ENCODE data around the gene MRPL57. TPM values are rescaled to one million over a fixed set of nuclear protein-coding genes. Genes with fewer than 3 reads are reported as not detected.
"Not testable (repeated sequence)": the region's sequence is repeated elsewhere in the genome, so short reads cannot be mapped to it uniquely, and the experiment has no call there.

Gene MRPL57
- total RNA-seq, 1 experiment from 2014 or later, result 44.4 TPM

DNA sequence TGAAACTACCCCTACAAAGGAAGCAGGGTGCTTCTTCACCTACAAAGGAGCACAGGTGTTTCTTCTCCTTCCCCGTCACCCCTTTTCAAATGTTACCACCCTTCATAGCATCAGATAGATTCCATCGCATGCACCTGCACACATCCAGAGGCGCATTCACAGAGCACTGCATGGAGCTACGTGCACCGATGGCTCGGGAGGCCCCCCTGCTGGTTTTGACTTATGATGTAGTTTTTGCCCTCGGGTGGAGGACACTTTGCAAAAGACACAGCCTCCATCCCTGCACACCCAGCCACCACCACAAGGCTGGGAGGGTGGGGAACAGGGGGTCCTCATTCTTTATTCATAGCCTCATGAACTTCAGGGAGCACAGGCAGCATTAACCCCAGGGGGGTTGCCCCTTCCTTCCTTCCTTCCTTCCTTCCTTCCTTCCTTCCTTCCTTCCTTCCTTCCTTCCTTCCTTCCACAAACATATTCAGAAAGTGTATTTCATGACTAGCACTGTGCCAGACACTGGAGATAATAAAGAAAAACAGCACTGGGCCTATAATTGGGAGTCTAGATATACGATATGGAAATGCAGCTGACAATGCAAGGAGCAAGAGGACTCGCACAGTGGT, 21.3 kb downstream of the MRPL57 start:
- not testable (repeated sequence) for DNase-seq (ENCODE audit: low read depth)

DNA sequence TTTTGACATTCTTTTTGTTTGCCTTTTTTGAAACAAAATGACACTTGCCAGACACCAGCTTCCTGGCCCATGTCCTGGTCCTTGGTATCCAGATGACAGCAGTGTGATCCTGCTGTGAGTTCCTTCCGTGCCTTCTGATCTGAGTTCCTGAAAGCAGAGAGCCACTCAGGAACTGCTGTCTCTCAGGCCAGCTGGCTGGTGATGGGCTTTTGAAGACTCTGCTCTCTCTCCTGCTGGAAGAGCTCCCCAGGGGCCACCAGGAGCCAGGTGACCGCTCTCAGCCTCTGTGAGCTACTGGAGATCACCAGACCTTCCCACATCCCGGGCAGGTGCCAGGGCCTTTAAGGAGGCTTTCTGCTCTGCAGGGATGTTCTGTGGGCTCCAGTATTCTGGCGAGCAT, 21.9 kb downstream of the MRPL57 start:
- DNase-seq (ENCODE audit: low read depth), result not testable (repeated sequence)

DNA sequence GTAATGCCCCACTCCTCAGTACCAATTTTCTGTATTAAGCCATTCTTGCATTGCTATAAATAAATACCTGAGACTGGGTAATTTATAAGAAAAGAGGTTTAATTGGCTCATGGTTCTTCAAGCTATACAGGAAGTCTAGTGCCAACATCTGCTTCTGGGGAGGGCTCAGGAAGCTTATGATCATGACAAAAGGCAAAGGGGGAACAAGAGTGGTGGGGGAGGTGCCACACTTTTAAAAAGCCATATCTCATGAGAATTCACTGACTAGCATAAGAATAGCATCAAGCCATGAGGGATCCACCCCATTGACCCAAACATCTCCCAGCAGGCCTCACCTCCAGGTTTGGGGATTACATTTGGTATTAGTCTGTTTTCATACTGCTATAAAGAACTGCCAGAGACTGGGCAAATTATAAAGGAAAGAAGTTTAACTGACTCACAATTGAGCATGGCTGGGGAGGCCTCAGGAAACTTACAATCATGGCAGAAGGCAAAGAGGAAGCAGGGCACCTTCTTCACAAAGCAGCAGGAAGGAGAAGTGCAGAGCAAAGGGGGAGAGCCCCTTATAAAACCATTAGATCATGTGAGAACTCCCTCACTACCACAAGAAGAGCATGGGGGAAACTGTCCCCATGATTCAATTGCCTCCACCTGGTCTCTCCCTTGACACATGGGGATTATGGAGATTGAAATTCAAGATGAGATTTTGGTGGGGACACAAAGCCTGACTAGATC, 25.2 kb downstream of the MRPL57 start:
- not testable (repeated sequence) for DNase-seq (ENCODE audit: low read depth)

DNA sequence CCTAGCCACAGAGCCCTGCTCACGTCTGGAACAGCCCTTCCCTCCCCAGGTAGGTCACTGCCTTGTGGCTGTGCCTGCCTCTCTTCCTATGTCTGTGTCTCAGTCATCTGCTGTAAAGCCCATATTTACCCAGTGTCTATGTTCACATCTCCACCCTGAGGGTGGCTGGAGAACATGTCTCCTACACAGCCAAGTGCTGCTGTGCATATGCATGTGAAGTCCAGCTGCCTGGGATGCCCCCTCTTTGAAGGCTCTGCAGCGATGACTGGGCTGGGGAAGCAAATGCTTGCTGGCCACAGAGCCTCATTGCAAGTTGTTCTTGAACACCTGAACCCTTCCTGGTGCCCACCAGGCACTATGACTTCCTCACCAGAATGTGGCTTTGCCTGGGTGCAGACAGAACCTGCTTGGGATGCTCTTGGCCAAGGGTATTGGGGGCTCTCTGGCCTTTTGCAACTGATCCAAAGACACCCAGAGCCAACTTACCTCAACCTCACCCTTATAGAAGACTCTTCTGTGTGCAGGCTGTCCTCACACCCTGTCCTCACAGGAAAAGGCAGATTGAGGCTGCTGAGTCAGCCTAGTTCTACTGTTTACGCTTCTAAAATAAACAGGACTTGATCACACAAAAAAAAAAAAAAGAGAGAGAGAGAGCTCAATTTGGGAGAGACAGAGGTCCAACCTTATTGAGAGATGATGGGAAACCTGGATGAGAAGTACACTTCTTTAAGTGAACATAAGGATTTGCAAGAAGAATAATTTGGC, 26.5 kb downstream of the MRPL57 start:
- peak; percentile 10 for DNase-seq (ENCODE audit: low read depth)

DNA sequence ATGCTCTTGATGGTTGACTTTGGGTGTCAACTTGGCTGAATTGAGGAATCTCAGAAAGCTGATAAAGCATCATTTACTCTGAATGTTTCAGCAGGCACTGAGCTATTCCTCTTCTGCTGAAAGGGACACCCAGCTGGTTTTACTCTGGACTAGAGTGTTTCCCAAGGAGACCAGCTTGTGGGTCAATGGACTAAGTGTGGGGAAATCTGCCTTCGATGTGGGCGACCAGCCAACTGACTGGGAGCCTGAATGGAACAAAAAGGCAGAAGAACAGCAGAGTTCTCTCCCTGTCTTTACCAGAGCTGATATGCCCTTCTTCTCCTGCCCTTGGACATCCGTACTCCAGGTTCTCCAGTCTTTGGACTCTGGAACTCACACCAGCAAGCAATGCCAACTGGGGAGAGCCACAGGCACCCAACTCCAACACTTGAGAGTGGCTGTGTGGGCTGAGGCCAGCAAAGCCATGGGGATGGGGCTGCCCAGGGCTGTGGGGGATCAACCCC, 32.2 kb downstream of the MRPL57 start:
- no peak for DNase-seq (ENCODE audit: low read depth)

DNA sequence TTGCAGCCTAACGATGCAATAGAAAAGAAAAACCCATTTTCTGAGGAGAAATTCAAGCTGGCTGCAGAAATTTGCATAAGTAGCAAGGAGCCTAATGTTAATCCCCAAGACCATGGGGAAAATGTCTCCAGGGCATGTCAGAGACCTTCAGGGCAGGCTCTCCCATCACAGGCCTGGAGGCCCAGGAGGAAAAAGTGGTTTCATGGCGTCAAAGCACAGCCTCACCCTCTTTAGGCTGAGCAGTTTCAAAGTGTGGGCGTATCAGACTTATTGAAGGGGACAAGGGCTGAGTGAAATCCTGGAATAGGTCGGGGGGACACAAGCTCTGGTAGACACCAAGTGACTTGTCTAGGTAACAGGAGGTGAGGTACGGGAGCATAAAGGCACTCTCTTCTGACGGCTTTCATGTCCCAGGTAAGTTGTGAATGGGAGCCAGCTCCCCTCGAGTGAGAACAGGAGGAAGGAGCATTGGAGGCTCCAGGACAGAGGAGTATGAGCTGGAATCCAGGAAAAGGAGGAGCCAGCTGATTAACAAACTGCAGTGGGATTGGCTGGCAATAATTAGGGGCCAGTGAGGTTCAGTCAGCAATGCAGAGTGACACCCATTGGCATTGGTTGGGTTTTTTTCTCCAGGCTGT, 35.8 kb downstream of the MRPL57 start:
- no peak for DNase-seq (ENCODE audit: low read depth)

DNA sequence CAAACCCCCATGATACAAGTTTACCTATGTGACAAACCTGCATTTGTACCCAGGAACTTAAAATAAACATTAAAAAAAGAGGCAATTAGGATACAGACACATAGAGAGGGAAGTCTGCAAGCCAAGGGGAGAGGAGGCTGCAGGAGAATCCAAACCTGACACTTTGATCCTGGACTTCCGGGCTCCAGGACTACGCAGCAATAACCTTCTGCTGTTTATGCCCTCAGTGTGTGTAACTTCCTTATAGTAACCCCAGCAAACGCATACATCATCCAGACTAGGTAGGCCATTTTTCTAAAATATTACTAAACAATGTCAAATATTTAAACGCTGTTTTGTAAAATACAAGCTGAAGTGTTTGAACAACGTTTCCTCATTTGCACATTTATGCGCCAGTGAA, 39.0 kb downstream of the MRPL57 start:
- not testable (repeated sequence) for DNase-seq (ENCODE audit: low read depth)

DNA sequence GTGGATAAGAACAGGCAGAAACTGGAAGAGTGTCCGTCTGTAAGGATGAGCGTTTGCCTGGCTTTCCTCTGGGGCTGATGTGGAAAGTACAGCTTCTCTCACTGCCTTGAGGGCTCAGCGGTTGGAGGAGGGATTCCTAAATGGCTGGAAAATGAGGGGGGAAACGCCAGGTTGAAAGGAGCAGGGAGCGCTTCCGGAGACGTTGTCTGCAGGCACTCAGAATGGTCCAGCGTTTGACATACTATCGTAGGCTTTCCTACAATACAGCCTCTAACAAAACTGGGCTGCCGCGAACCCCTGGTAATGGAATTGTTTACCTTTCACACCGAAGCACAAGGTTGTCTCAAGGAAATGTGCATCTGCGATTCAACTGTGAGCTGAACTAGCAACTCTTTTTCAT, 39.9 kb downstream of the MRPL57 start:
- no peak for DNase-seq (ENCODE audit: low read depth)

DNA sequence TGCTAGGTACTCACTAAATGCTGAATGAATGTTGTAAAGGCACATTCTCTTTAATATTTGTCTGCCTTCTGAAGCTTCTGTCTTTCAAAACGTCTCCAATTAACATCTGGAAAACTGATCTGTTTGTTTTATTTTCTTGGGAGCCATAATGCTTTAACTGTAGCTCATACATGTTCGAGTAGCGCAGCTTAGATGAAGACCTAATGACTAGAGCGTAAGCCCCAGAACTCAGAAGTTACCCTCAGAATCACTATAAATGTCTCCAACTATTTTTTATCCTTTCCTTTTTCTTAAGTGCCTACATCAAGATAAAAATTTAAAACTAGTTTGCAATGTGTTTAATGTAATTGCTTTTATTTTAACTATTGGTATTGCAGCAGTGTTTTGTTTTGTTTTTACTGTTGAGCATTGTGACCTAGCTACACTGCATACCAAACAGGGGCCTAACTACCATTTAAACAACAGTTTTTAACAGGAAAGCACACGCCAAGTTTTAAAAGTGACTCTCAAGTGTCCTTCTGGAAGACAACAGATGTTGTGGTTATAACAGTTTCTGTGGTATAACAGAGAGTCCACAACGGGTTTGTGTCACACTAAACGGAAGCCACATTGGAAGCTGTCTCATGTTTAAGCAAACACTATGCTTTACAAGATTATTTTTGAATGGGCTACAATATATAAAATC, 42.0 kb downstream of the MRPL57 start:
- peak; percentile 15 for DNase-seq (ENCODE audit: low read depth)

DNA sequence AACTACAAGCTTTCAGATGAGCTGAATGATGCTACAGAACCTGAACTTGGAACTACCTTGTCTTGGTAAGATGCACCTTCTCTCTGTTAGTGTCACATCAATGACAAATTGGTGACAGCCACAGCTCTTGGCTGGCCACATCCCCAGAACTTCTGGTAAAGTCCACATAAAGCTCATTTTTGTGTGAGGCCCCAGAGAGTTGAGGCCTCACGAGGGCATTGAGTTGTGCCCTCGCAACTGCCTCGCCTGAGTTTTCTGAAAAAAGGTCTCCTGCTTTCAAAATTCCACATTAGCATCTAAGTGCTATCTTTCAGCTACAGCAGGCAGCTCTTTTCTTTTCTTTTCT, 42.6 kb downstream of the MRPL57 start:
- DNase-seq (ENCODE audit: low read depth), result no peak

DNA sequence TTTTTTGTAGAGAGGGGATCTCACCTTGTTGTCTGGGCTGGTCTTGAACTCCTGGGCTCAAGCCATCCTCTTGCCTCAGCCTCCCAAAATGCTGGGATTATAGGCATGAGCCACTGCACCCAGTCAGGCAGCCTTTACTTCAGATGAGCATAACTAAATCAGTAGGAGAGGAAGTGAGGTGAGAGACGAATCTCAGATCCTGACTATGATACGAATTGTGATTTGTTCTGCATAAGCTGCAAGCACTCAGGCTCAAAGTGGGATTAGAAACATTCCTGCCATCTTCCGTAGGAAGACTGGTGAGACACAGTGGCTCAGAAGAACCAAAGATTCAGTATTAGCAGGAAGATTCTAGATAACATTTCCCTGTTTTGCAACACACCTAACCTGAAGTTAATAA, 43.3 kb downstream of the MRPL57 start:
- not testable (repeated sequence) for DNase-seq (ENCODE audit: low read depth)

DNA sequence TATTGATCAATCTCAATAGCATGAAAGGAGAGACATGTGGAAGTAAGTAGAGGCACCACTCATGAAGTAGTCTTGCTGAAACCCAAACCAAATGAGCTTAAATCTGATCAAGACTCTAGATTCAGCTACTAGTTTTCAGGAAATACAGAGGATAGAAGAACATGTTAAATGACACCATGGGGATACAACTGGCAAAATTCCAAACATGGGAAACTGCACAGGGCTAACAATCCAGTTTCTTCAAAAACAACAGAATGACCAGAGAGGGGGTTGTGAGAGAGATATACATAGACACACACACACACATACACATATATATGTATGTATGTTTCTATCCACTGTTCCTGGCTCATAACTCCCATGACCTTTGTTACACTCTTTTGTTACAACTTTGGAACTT, 44.8 kb downstream of the MRPL57 start:
- DNase-seq (ENCODE audit: low read depth), result no peak

DNA sequence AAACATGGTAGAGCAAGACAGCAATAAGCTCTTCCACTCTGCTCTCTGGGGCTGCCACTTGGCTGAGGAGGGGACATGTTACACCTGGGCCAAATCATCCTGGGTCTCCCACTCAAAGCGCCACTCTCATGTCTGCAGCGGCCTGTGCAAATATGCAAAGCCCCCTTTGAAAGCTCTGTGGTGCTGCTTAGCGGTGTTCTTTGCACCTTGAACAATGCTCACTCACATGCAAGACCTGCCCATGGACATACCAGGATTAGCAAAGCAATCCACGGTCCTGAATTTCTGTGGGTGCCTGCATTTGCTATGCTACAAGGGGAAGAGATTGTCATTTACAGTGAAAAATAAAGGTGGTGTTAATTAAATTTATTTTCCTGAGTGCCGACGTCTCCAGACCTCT, 48.6 kb downstream of the MRPL57 start:
- DNase-seq (ENCODE audit: low read depth), result no peak

DNA sequence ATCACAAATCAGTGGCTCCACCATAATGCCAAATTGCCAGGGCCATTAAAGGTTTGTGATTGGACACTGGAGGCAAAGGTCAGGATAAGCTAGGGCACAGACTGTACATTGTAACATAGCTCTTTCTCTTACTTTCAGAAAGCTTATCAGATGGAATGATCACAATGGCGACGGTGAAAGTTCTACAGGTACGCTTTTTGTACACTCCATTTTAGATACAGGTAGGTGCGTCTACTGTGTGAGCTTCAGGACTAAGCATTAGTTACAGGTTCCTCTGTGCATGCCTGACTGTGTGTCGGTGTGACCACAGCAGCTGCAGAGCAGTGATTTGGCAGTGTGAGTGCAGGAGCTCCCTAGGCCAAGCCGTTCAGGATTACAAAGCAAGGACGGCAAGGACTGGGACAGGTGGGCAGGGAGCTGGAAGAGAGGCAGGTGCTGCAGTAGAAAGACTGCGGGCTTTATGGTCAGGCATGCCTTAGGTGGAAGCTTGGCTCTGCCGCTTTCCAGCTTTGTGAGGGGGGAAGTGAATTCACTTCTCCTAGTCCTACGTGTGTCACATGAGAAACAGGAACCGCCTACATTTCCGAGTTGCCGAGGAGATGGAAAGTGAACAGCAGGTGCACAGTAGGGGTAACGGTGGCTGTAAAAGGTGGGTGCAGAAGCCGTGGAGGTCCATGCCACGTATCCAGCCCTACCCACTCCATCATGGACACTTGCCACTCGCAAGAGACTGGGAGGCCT, 49.6 kb downstream of the MRPL57 start:
- DNase-seq (ENCODE audit: low read depth), result no peak

DNA sequence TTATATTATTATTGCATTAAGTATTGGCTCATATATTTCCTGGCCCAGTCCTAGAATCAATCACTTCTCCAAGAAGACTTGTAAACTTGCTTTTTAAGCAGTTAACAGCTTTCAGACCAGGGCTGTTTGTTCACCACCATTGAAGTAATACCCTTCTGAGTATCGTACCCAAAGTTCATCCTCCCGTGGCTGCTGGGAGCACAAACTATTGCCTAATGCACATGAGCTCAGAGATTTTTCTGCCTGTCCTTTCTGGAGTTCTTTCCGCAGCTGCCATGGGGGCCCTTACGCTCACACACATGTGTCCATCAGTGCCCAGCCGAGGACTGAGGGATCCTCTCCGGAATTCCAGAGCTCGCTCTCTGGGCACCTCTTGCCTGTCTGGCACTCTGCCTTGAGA, 51.5 kb downstream of the MRPL57 start:
- DNase-seq (ENCODE audit: low read depth), result no peak

Other genes starting within 250 kb of the MRPL57 start
- 6.1 and 9.9 TPM in 2 replicates for gene LATS2, start 115.1 kb upstream of the MRPL57 start, total RNA-seq (2014; rRNA removed; shearing (Covaris generic))
- 70.0 and 85.1 TPM in 2 replicates for gene SAP18, start 36.5 kb upstream of the MRPL57 start, total RNA-seq (2014; rRNA removed; shearing (Covaris generic))
- gene SKA3, start 106 bp upstream of the MRPL57 start, total RNA-seq (2014; rRNA removed; shearing (Covaris generic)), result 37.2 and 39.2 TPM in 2 replicates